GM18867 (cell line): ENCODE data around the gene RBM19.

ENCODE experiments used
- ATAC-seq: cut with Tn5 transposase; IDR thresholded peaks from one replicate; pipeline ENCODE4 v1.9.1; 2021; ENCODE audit warnings: mild to moderate bottlenecking, moderate library complexity; ENCODE audit not compliant: unreplicated experiment

RBM19 gene

DNA sequence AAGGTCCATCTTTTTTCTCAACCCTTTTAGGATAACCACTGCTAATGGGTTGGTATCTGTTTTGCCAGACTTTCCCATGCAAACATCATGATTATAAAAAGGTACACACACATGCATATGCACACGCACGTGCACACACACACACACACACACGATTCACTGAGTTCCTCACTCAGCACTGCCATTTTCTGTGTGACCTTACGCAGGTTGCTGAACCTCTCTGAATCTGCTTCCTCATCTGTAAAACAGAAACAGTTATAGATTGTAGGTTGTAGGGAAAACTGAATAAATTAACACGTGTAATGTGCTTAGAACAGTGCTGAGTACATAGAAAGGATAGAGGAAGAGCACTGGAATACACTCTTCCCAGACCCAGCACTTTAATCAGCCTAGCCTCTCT is 182.3 kb downstream of the RBM19 start:
- no peak for ATAC-seq

DNA sequence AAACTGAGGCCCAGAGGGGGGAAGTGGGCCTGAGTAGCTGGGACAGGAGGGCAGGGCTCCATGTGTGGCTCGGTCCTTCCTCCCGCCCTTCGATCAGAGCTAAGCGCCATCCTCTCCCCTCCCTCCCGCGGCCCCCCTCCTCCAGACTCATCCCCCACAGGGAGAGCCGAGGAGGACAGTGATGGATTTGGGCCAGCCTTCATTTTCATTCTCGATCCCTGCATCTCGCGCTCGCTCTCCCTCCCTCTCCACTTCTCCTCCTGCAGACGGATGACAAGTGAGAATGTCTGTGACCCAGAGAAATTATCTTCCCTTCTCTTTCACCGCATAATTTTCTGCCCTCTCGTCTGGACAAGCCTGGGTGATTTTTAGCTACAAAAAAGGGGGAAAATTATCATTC is 183.3 kb downstream of the RBM19 start:
- no peak for ATAC-seq

DNA sequence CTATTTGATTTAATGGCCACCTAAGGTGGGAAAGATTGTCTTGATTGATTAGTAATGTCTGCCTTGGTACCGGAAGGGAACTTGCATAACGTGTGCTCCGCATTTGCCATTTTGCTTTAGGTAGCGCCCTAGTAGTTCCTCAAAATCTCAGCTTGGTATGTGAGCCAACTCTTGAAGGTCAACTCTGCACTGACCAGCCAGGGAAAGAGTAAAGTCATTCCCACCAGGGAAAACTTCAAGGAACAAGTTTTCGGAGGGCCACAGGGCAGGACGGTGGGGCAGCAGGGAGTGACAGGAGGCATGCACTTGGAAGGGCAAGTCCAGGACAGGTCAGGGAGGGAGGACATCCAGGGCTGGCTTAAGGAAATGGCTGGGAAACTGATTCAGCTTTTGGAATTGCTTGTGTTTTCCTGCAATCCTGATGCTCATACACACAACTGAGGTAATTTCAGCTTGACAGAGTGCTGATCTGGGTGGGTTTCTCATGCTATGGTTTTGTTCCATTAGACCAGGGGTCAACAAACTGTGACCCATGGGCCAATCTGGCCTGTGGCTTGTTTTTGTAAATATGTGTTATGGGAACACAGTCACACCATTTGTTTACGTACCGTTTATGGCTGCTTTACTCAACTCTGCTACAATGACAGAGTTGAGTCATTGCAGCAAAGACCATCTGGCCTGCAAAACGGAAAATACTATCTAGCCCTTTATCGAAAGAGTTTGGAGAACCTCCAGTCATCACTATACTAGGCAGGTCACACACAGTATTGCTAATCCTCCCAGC is 184.5 kb downstream of the RBM19 start:
- ATAC-seq: no peak

DNA sequence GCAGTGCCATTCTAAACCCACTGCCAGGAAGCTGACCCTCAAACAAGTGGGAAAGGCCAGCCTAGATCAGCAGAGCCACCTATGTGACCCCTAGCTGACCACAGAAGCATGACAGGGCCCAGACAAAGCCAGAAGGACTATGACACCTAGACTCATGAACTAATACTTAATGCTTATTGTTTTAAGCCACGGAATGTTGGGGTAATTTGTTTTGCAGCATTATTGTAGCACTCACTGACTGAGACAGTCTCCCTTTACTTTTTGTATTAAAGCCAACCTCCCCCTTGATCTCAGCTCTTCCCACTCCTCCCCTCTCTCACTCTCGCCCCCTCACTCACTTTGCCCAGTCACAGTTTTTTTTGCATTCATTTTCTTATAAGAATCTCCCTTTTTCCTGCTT is 186.4 kb downstream of the RBM19 start:
- ATAC-seq: no peak

DNA sequence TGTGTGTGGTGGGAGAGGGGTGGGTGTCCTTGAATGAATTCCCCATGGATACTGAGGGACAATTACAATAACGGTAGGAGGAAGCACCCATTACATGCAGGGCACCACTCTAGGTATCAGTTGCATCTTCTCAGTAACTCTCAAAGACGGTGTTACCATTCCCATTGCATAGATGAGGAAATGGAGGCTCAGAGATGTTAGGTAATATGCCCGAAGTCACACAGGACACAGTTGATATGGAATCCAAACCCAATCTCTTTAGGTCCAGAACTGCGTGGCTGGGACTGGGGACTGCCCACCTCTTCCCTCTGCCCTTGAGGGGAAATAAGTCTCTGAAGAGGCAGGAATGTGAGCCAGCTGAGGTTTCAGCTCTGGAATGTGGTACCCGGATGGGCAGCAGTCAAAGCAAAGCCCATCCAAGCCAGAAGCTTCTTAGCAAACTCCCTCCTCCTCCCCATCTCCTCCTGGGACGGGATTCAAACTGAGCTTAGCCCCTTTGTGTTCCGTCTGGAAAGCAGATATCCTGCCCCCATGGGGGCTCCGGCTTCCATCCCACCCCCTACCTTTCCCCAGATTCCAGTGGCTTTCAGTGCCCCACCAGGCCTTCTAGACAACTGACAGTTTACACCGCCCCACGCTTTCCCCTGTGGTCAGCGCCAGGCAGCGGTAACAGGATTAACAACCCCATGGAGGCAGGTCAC is 187.5 kb downstream of the RBM19 start:
- ATAC-seq: no peak

DNA sequence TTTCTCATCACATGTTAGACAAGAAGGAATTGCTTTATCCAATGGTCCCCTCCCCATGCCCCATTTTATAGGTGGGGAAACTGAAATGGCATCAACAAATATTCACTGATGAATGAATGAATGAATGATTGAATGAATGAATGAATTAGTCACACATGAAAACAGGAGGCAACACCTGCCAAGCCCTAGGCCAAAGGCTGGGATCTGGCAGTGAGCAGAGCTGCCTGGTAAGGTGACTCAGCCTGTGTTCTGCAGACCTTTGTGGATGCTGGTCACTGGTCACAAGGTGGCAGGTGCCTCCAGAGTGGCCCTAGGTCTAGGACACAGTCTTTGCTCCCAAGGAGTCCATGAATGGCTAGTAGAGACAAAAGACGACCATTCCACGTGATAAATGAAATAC is 188.4 kb downstream of the RBM19 start:
- ATAC-seq: no peak

DNA sequence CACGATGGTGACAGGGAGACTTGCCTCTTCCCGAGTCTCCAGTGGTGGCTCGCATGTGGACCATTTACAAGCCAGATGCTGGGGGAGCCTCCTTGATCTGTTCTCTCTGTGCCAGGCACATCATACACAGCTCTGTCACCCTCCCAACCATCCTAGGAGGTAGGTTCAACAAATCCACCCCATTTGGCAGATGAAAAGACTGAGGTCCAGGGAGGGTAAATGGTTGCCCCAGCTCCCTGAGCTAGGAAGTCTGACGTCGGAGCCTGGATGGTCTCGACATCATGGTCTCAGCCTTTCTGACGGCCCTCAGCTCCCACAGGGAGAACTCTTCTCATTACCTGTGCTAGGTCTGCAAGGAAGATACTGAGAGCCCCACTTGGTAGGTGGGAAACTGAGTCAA is 189.6 kb downstream of the RBM19 start:
- no peak for ATAC-seq

DNA sequence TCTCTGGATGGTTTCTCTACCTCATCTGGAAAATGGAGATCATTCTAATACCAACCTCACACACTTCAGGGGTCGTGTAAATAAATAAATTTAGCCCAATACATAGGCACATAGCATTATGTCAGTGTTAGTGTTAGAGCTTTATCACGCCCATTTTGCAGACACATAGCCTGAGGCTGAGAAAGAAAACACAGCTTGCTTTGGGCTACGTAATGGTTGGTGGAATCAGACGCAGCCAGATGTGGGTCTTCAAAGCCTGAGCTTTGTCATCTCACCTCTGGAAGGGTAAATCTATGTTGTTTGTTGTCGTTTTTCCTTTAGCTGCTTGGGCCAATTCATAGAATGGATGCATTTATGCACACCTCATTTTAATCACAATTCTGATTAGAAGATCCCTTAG is 191.6 kb downstream of the RBM19 start:
- ATAC-seq: no peak

DNA sequence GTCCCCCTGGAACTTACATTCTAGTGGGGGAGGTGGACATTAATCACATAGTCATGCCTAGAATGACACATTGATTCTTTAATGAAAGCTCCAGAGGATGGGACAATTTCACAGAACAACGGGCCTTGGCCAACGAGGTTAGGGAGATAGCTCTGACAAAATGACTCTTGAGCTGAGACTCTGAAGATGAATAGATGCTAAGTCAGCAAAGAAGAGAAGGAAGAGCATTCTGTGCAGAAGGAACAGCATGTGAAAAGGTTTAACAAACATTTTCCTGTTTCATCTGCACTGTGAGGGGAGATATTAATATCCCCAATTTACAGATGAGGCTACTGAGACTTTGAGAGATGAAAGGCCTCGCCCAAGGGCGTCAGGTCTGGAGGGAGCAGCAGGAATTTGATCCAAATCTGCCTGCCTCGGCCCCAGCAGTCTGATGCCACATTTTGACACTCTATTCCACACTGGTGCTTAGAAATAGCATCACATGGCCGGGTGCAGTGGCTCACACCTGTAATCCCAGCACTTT is 193.6 kb downstream of the RBM19 start:
- no peak for ATAC-seq

DNA sequence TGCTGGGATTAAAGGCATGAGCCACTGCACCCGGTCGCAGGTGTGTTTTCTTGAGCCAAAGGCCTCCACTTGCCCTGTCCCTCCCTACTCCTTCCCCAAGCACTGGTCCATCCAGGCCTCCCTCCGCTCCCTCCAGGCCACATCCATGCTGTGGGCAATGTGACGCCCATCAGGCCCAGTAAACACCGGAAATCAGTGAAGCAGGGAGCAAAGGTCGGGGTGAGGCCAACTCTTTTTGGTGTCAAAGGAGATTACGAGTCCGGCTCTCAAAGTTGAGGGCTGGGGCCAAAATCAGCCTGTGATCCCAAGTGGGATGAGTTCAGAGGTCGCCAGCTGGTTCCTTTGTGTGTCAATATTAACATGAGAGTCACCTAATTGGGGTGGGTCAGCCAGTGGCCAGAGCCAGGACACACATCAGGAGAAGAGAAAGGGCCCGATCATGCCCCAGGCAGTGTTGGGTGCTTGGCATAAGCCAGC is 195.7 kb downstream of the RBM19 start:
- no peak for ATAC-seq

DNA sequence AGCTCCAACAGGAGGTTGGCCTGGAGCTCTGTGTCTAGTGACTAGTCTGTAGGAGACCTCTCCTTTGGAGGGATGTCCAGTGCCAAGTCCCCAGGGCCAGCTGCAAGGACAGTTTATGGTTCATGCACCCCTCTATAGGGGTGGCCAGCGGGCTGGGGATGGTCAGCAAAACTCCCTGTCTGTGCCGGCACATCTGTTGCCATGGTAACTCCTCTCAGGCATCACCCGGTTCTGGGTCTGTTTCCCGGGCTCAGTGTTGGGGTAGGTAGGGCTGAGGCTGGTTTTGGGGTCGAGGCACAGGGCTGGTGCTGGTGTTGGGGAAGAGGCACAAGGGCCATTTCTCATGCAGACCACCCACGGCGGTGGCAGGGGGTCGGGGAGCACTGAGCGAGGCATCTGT is 196.8 kb downstream of the RBM19 start:
- ATAC-seq: no peak

DNA sequence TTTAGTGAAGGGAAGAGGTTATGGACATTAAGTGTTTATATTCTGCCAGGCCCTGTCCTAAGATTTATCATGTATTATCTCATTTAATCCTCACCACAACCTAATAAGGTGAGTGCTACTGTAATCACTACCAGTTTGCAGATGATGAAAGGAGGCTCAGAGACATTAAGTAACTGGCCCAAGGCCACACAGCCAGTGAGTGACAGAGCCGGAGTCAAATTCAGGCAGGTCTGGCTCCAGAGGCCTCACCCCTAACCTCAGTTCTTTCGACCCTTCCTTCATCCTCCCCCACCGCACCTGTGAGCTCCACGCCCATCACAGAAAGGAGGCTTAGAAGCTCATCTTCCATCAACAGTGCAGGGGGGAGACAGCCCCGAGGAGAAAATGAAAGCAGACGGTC is 197.3 kb downstream of the RBM19 start:
- no peak for ATAC-seq

DNA sequence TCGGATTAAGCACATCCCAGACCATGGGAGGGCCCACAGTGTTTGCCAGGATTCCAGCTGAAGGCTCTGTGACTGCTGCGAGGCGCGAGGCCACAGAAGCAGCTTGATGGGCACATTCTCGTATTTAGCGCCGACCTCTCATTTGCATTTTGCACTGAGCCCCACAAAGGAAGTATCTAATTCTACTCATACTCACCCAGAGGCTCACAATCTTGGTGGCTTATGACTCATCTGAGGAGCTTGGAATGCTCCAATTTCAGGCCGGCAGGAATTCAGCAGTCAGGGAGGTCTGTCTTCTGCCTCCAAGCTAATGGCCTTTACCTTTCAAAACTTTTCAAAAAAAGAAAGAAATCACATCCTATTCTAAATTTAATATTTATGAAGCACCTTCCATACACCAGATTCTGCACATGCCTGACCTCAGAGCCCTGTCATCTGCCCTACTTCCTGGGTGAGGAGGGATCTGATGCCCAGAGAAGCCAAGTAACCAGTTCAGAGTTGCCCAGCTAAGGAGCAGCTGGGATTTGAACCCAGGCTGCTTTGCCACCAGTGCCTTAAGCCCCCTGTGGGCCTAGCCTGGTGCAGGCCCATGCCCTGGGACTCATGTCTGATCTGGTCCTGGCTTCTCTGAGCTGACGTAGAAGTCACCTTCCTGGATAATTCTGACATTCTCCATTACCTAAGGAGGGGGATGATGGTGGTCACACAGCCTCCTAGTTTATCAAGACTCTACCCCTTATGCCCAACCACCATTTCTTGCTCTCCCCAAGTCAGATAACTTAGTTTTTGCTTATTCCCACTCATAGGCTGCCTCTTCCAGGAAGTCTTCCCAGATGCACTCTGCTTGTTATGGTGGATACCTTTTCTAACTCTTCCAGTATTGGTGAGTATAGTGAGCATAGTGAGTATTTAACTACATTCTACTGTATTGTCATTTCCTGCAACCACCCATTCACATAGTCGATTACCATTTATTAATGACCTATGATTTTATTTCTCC is 198.9 kb downstream of the RBM19 start:
- no peak for ATAC-seq
